Right renal cortex interstitium (tissue), 3 donors: ENCODE results near the gene SYNE1. TPM values are rescaled to one million over a fixed set of nuclear protein-coding genes. Genes with fewer than 3 reads are reported as not detected.
"Not testable (repeated sequence)": the region's sequence is repeated elsewhere in the genome, so short reads cannot be mapped to it uniquely, and the experiment has no call there.

ENCODE experiments used
- DNase-seq, 3 donors: peaks; one replicate each; pipeline ENCODE4 v3.0.0-alpha.2; 2013; ENCODE audit warnings: low read depth in 3 of 3, low spot score in 2 of 3
- polyA plus RNA-seq, 3 donors: library from polyadenylated mRNA; unstranded; fragments of 120-200 nt; gene quantifications; one replicate each; pipeline ENCODE4 v1.2.1, GENCODE V29; 2013; ENCODE audit not compliant: insufficient read length in 3 of 3

The SYNE1 gene
- polyA plus RNA-seq, 3 donors: 94.6 to 100 (median 99.0) TPM

DNA sequence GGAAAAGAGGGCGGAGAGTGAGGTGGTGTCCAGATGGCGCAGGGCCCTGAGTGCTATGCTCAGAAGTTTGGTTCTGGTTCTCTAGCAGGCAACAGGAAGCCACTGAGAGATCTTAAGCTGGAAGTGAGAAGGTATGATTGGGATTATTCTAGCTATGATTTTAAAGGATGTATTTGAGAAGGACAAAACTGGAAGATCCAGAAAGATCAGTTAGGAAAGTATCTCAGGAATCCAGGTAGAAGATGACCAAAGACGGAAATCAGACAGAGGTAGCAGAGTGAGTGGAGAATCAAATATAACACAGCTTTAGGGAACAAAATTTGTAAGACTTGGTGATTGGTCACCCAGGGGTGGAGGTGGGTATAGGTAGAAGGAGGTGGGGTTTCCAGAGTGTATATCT, 5.8 kb downstream of the SYNE1 start:
- no peak for DNase-seq

DNA sequence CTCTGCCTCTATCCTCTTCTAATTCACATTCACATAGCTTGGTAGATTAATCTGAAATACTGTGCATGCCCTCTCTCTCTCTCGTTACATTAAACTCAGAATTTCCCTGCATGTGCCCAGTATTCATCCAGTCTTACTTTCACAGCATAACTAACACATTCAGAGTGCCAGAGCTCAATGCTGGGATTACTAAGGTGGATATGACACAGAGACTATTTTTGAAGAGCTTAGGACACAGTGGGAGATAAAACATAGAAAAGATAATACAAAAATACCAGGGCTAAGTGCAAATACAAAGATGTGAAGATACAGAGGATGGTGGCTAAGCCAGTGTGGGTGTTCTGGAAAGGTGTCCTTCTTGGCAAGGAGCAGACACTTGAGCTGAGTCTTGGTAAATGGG, 6.3 kb downstream of the SYNE1 start:
- DNase-seq: no peak

DNA sequence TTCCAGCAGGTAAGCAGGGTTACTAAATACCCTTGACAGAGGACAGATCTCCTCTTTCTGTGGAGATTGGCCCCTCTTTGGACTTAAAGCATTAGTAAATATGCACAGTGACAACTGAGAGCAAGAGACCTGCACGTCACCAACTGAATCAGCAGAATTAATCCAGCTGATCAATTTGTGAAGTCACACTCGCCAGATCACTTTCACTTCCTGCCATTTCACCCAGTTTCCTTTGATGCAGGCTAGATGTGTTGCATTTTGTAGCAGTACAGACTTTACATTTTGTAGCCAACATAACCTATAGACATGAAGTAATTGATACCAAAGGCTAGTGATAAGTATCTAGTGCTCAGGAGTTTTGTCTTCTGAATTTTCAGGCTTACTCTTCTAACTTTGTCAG, 11.9 kb downstream of the SYNE1 start:
- DNase-seq: no peak

DNA sequence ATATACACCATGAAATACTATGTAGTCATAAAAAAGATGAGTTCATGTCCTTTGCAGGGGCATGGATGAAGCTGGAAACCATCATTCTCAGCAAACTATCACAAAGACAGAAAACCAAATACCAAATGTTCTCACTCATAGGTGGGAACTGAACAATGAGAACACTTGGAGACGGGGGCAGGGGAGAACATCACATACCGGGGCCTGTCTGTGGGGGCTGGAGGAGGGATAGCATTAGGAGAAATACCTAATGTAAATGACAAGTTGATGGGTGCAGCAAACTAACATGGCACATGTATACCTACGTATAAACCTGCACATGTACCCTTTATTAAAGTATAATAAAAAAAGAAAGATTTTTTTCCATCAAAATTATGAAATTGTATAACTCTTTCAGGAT, 22.4 kb downstream of the SYNE1 start:
- not testable (repeated sequence) for DNase-seq

DNA sequence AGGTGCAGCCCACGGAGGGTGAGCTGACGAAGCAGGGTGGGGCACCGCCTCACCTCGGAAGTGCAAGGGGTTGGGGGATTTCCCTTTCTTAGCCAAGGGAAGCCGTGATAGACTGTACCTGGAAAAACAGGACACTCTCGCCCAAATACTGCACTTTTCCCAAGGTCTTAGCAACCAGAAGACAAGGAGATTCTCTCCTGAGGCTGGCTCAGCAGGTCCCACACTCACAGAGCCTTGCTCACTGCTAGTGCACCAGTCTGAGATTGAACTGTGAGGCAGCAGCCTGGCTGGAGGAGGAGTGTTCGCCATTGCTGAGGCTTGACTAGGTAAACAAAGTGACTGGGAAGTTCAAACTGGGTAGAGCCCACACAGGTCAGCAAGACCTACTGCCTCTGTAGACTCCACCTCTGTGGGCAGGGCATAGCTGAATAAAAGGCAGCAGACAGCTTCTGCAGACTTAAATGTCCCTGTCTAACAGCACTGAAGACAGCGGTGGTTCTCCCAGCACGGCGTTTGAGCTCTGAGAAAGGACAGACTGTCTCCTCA, 28.0 kb downstream of the SYNE1 start:
- DNase-seq: no peak

DNA sequence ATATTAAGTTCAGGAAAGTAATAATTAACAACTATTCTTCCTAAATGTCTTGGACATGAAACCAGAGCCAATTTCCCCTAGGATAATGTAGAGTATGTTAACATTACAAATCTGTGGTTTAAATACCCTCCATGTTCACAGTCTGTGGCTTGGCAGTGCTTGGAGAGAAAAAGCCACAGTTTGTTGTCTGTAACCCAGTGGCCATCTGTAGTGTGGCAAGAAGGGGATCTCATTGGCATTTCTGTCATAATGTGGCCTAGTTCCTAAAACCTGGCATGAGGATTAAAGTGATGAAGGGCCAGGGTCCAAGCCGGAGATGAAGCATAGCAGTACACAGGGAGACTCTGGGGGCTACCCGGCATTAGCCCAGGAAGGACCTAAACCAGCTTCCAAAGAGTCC, 31.2 kb downstream of the SYNE1 start:
- DNase-seq: no peak

DNA sequence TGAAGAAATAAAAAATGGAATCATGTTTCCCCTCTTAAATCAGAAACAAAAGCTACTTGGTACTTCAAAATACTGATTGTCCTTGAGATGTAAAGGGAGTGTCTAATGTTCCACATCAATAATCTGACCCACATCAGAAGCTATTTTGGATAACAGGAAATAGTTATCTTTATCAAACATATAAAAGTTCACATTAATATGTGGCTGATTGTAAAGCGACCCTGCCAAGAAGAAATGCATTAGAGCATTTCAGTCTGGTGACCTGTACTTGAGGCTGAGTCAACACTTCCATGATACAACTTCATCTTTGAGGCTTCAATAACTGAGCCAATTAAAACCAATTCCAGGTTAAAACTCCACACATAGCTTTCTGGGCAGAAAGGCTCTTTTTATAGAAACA, 31.8 kb downstream of the SYNE1 start:
- no peak for DNase-seq

DNA sequence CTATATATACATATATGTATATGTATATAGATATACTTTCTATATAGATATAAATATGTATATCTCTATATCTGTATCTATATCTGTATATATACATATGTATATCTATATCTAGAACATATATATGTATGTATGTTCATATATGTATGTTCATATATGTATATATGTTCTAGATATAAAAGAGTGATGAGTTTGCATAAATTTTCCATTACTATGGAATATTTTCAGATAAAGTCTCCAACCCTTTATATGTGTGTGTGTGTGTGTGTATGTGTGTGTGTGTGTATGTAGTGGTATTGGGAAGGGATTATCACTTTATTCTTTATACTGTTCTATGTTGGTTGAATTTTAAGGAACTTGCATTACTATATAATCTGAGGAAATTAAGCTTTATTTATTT, 33.3 kb downstream of the SYNE1 start:
- no peak for DNase-seq

DNA sequence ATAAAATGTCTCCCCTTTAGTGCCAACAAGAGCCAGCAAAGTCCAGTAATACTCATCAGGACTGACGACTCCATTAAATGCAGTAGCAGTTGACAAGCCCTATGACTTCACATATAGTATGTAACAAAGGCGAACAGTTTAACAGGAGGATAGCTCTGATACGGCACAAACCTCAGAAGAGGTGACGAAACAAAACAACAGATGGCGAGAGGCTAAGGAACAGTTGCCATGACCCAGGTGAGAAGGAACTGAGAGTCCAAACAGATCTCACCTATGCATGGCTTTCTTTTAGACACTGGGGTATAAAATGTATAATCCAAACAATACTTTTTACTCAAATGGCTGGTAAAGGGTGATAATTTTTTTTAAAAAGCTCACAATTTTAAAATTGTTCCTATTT, 37.1 kb downstream of the SYNE1 start:
- DNase-seq: no peak

DNA sequence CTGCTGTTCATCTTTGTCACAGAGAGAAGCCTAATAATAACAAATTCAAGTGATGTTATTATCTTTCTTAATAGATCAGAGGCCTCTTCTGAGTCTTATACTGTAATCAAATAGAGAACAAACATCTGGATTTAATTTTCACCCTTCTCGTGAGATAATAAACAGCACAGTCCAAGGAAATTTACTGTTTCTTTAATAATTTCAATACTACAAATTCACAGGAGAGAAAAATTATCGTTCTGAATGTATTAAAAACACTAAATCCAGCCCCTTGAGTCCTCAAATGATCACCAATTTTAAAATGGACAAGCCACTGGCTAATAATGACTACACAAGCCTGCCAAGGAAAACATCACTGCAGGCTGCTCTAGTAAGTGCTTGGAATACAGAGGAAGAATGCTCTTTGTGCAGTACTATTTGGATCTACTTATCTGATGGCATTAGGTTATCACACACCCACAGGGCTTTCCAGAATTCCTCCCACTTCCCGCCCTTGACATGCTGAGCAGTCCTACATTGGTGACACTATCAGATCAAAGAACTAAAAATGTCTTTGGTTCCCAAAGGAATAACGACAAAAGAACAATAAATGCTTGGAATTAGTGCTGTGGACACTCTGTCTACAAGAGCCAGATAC, 38.1 kb downstream of the SYNE1 start:
- DNase-seq: no peak

DNA sequence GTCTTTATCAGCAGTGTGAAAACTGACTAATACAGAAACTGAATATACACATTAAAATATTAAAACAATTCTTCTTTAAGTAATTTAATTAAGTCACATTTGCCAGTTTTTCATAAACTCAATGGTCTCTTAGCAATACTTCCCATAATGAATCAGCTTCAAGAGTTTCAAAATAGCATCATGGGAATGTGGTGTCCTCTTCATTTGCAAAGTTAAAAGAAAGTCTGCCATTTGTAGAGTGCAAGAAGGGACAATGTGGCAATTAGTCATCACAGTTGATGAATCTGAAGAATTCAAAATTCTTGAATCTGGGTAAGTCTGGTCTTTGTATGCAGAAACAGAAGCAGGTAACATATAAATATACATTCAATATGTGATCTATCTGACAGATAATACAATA, 38.7 kb downstream of the SYNE1 start:
- no peak for DNase-seq

DNA sequence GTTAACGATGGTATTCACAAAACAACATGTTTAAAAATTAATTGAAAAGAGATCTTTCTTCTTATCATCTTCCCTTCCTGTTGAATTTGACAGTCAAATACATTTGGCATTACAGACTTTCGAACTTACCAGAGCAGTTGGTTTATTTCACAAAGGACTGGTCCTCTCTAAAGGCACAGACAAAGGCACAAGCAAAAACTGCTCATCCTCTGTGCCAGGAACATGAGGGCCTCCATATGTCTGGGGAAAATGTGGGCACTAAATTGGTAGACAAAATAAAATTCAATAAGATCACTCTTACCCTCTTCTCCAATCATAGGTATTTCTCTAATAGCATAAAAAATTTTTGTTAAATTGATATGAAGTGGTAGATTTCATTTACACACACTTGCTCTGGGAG, 40.4 kb downstream of the SYNE1 start:
- no peak for DNase-seq

DNA sequence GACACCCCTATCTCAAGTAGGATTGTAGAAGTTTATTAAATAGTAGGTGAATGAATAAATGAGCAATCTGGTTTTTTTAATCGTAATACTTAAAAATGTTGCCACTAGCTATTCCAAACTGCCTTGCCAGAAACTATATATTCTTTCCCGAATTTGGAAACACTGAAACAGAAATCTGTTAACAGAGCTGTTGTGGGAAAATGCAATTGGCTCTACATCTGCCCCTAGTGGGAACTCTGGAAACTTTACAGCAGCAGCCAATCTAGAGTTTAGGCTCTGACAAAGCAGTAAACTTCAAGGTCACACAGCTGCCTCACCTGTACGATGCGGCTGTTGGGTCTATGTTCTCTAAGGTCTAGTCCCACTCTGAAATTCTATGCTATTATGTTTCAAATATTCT, 41.7 kb downstream of the SYNE1 start:
- no peak for DNase-seq

DNA sequence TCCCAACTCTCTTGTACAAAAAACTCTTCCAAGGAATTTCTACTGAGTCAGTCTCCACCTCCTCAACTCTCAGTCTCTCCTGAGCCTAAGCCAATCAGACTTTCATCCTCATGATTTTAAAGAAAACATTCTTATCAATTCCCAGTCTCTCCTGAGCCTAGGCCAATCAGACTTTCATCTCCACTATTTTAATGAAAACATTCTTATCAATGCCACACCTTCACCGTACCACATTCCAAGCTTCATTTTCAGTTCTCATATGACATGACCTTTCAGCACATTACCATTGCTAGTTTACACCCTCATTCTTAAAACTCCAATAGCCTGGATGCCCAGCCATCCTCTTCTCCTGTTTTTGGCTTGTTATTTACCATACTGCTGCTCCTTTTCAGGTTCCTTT, 42.5 kb downstream of the SYNE1 start:
- no peak for DNase-seq

DNA sequence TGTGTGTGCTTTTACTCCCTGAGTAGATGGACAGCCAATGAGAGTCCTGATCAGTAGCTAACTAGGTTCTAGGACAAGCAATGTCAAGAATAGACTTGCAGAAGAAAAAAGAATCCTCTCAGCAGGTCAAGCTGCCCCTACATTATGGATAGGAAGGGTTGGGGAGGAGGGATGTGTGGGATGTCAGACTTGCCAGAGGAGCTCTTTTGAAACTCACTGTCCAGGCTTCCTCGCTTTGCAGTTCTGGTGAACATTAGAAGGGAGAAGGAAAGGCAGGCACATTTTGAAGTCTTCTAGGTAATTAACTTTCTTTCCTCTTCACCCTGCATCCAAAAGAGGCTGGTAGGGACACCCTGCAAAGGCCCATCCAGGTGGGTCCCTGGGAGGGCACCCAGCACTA, 48.7 kb downstream of the SYNE1 start:
- DNase-seq: no peak

DNA sequence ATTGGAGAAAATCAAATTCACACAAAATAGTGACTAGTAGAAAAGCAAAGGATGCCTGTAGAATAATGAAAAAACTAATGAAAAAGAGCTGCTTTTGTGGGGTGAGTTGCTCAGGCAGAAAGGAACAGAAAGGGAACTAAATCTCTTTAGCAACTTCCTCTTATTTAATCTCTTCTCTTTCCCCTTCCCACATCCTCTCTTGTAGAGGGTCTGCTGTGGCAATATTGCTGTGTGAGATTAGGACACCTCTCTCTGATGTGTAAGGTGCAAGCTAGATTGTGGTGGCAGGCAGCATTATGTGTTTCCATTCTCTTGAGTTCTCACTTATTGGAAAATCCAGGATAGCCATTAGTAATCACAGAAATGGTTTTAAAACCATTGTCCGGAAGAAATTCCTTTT, 49.7 kb downstream of the SYNE1 start:
- no peak for DNase-seq

DNA sequence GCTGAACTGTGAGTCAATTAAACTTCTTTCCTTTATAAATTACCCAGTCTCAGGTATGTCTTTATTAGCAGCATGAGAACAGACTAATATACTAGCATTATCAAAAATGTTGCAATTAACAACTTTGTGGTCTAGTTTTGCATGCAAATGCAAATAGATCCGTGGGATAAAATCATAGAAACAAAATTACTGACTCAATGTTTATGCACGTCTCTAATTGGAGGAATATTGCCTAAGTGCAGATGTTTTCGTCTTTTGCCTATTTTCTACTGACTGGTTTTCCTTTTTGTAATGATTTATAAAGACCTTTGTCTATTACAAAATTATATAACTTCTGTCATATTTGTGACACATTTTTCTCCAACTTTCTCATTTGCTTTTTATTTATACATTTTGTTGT, 51.9 kb downstream of the SYNE1 start:
- no peak for DNase-seq

DNA sequence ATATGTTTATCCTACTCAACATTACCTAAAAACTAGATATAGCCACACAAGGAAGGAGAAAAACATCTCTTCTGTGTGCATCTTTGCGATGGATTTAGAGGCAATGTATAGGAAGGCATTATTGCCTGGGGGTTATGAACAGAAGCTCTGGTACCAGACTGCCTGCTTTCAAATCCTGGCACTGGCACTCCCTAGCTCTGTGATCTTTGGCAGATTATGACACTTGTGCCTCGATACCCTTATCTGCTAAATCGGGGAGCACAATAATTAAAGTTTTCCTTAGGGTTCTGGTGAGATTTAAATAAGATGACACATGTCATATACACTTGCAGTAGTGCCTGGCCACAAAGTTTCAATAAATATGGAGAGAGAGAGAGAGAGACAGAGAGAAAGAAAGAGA, 53.3 kb downstream of the SYNE1 start:
- no peak for DNase-seq

DNA sequence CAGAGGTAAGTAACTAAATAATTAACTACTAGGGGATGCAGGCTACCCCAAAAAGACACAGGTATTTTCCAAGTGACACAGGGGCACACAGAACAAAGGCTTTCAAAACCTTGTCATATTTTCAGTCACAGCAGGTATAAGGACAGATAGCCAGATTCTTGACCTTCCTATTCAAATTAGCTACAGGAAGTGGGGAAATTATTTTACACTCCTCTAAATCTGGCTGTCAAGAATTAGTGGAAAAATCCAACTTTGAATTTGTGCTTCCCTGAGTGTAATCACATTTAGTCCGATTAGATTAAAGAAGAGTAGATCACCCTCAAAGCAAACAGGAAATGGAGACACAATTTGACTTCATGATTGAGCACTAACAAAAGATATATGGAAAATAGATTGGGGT, 60.6 kb downstream of the SYNE1 start:
- no peak for DNase-seq

DNA sequence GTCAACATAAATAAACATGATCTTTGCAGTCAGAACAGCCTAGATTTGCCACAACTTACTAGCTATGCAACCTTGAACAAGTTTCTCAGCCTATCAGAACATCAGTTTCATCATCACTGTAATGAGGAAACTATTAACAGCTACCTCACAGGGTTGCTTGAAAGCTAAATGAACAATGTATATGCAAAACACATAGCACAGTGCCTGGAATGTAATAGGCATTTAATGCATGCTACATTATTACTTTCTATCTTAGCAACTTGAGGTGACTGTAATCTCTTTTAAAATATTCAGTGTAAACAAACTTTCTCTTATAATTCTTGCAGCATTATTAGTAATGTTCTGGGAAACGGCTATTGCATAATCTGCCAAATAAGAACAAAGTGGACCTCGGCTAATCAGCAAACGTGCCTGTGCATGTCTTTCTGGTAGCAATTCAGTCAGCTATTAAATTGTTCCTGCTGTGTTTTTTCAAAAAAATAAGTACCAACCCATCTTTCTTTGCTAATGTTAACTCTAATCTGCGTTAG, 61.5 kb downstream of the SYNE1 start:
- no peak for DNase-seq

DNA sequence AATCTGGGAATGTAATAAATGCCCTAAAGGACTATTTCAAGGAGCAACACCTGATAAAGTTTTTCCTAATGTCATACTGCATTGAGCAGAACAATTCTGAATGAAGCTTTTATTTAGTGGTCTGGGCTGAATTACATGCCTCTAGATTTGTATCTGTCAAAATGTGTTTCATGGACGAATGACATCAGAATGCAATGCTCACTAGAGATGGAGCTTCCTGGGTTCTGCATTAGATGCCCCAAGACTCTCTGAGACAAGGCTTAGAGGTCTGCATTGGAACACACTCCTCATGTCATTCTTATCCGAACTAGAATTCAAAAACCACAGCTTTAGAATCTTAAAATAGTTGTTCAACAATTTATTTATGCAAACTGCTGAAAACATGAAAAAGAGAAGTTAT, 62.0 kb downstream of the SYNE1 start:
- DNase-seq: no peak

DNA sequence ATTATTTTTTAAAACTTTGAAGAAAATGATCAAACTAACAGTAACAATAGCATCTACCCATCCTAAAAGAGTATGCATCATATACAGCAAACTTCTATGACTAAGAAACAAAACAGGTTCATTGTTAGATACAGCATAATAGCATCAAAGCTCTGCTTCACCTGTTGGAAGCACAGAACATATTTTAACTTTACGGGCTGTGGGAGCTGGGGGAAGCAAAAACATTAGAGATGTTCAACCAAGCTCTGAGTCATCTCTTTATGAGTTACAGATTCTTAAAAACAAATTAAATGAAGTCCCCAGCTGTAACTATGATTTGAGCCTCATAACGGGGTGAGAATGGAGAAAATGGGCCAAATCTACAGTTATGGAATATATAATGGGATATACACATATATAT, 63.4 kb downstream of the SYNE1 start:
- DNase-seq: no peak
